HG02759 (cell line): ENCODE results near the gene TNS1.

Experiments used
- ATAC-seq: cut with Tn5 transposase; IDR thresholded peaks from one replicate; pipeline ENCODE4 v1.9.1; 2021; ENCODE audit warnings: mild to moderate bottlenecking, moderate library complexity; ENCODE audit not compliant: unreplicated experiment

Gene TNS1

GRCh38 chr2:217838409-217838831 is 164.4 kb downstream of the TNS1 start:
- no peak for ATAC-seq

DNA sequence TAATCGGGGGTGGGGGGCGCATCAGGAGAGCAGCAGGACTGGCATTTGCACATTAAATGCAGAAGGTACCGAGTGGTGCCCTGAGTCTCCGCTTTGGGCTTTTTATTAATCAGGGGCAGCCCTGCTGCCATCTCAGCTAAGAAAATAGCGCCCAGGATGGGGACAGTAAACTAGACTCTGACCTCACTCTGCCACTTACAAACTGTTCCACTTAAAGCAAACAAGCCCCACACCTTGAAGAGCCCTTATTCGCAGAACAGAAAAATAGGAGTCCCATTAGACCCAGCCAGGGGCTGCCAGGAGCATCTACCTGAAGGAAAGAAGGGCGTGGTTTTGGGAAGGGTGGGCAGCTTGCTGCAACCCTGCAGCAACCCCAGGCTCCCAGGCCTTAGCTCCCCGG is 165.3 kb downstream of the TNS1 start:
- no peak for ATAC-seq

GRCh38 chr2:217836901-217837491 is 165.8 kb downstream of the TNS1 start:
- ATAC-seq, result no peak

DNA sequence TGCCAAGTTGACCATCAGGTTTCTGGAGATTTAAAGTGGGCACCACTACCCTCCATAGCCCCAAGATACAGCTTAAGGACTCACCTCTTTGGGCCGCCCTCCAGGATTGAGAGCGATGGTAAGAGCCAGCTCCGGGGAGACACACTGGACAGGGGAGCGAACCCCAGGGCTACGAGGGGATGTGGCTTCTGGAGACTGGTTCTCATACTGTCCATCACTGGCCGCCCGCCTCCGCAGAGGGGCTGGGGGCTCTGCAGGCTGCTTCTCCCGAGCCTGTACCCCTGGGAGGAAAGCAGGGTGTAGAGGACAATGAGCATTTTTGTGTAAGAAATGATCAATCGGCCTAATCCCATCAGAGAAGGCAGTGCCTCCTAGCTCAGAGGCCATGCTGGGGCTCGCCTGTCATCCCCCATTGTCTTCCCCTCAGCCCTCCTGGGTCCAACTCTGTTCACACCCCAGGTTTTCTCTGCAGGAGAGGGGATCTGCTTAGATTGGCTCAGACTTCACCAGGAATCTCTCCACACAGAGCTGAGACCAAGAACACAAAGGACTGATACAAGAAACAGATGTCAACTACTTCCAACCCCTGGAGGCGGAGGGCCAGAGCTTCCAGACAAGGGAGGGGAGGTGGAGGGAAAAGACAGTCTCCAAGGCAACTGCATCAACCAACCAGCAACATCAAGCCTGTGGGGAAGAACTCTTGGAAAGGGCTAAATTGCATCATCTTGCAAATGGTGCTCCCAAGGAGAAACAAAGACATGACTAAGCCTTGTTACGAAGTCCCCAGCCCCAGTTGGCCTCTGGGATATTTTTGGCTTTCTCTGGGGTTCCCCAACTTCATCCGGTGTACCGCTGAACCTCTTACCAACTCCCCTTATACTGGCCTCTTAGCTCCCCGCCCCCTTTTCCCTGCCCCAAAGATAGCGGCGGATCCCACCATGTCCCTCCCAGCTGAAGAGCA is 166.6 kb downstream of the TNS1 start:
- ATAC-seq, result no peak

DNA sequence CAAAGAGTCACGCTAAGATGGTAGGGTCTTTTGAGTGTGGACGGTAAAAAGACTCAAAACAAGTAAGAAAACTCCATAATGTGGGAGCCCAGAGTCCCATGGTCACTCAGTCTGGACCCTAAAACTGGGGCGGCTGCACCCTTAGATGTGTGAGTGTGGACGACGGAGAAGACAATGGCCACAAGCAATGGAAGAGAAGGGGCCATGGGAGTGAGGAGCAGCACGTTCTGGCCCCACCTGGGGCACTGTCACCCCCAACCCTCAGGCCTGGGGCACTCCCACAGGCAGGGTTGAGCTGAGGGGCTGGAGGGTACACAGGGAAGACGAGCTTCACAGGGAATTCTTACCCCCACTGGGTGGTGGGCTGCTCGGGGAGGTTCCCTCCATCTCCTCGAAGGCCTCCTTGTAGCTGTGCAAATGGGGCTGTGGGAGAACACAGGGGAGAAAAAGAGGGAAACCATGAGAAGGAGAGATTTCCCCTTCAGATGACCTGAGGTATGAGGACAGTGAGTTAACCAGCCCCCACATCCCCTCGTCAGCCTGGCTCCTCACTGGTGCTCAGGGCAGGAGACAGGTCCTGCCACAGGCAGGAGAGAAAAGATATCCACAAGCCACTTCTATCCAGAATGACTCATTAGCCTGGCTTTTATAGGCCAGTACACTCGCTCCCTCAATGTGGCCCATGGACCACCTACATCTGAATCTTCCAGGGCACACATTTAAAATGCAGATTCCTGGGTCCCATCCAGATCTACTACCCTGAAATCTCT is 167.9 kb downstream of the TNS1 start:
- no peak for ATAC-seq

DNA sequence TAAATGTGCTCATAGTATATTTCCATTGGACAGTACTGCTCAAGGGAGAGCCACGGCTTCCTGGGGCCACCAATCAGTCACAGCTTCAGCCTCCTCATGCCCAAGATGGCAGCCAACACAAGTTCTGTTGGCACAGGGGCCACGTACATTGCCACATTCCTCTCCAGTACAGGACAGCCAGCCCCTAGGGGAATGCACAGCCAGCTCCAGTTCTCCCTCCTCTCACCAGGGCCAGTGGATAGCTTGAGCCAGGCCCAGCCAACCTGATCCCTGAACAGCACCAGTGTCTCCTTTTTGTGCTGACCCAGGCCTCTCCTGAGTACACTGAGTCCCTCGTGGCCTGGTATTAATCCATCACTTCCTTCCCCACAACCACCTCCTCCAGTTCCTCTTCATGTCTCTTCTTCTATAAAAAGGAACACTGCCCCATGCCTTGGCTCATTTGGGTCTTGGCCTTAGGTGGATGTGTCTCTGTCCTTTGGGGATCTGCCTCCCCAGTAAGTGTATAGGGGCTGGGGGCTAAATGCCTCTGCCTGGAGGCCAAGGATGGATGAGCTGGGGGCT is 168.7 kb downstream of the TNS1 start:
- no peak for ATAC-seq

- no peak for ATAC-seq
These were observed 169.4 kb downstream of the TNS1 start for GRCh38 chr2:217833439-217833838.

- no peak for ATAC-seq
These were observed 169.8 kb downstream of the TNS1 start for GRCh38 chr2:217832987-217833386.

DNA sequence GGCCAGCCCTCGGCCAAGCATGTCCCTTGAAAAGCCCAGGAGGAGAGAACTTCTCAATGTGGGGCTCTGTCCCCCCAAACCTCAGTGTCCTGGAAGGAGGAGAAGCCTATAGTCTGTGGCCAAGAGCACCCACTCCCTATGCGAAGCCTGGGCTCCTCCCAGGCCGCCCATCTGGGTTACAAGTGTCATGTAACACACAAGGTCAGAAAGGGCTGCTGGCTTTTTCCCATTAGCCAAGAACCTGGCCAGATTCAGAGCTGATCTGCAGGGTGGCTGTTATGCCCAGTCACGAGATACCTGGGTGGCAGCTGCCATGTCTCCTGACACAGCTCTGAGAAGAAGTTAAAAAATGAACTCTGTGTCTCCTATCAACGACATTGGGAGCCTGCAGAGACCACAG is 170.7 kb downstream of the TNS1 start:
- no peak for ATAC-seq

- no peak for ATAC-seq
These were observed 171.5 kb downstream of the TNS1 start for GRCh38 chr2:217831306-217831705.

GRCh38 chr2:217830807-217831206 is 172.0 kb downstream of the TNS1 start:
- ATAC-seq, result no peak

- ATAC-seq, result no peak
These were observed 172.7 kb downstream of the TNS1 start for GRCh38 chr2:217830061-217830460.

DNA sequence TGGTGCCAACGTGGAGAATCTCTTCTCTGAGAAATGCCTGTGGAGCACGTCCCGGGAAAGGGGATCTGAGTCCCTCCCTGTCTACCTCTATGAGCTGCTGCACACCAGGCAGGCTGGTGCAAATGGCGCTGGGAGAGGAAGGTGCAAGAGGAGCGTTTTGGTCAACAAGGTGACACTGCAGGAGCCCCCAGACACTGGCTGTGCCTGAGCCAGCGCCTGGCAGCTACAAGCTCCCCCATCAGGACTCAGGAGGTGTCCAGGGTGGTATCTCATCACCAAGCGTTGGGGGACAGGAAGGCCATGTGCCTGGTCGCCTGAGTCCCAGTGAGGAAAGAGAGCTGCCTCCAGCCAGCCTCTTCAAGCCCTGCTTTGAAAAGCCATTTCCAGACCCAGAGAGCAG is 173.4 kb downstream of the TNS1 start:
- no peak for ATAC-seq

DNA sequence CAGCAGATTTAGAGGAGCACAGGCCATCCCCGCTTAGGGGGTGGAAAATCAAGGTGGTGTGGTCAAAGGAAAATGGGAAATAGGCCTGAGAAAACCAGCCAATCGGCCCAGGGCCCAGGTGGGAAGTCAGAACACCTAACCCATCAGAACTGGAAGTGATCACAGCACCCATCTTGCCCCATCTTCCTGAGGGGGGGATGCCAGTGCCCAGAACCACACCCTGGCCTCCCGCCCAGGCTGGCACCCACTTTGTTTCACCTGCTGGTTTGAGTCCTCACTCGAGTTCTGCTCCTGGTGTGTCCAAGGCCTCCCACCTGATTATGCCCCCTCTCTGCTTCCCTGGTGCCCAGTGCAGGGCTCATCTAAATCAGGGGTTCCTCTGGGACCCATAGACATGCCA is 174.5 kb downstream of the TNS1 start:
- ATAC-seq, result no peak

GRCh38 chr2:217827430-217828201 is 175.2 kb downstream of the TNS1 start:
- ATAC-seq, result no peak

- no peak for ATAC-seq
These were observed 175.8 kb downstream of the TNS1 start for GRCh38 chr2:217826991-217827390.

GRCh38 chr2:217826520-217826919 is 176.3 kb downstream of the TNS1 start:
- ATAC-seq, result no peak

DNA sequence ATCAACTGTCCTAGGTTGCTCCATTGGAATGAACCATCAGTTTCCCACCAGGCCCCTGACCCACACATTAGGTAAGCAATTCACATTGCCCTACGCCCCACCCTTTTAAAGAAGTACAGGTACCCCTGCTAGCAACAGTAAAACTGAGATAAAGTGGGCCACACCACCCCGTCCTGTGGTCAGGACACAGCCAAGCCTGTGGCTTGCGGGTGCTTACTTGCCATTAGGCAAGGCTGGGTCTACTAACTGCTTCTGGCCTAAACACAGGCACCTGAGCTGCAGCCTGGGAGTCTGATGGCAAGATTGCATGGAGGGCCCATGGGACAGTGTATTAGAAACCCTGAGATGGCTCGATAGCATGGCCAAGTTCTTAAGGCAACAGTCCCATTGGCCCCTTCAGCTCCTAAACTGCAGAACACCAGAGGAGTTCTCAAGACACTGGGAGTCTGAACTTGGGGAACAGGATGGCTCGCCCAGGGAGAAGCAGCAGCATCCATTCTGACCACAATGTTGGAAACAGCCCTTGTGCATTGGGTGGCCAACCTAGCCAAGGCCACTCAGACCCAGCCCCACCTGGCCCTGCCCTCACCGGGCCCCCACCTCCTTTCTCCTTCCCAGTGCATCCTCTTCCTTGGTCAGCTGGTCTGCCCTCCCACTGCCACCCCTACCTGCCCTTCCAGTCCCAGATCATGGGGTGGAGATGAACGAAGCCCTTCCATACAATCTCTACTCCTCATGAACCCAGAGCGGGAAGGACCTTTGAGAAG is 177.1 kb downstream of the TNS1 start:
- ATAC-seq, result no peak

GRCh38 chr2:217824223-217824622 is 178.6 kb downstream of the TNS1 start:
- ATAC-seq, result no peak

DNA sequence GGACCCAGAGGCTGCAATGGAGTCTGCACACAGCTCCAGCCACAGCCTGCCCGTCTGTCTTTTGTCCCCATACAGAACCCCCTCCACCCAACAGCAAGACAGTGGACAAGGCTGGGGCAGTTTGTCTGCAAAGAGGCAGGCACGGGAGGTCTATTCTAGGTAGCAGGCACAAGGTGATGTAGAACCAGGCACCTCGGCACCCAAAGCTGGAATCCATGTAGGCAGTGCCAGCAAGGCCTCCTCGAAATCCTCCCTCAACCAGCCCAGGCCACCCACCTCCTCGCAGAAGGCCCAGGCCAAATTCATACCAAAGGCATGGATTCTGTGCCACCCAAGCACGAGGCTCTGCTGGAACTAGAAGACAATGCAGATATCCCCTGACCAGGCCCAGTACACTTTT is 179.2 kb downstream of the TNS1 start:
- ATAC-seq, result no peak
